NCI-H524 (cell line): Measurements from ENCODE around the gene SUN3.

ENCODE experiments used
- DNase-seq, 2 experiments: peaks; one replicate each; lab custom pipeline; 2025; lab: John Stamatoyannopoulos, UW

SUN3 gene

DNA sequence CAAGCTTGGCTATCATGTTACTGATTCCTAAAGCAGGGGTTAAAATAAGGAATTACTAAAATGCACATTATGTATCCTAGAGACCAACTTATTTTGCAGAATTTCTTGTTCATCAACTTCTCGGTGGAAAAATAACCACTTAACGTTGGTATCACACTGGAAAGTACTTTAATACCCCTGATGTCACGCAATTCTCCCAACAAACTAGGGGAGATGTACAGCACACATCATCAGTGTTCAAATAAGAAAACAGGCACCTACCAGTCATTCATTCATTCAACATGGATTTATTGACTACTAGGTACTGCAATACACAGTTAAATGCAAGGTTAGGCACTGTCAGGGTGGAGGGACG is 50.1 kb downstream of the SUN3 start:
- DNase-seq: peak in 1 of 2 experiments; percentile 53

DNA sequence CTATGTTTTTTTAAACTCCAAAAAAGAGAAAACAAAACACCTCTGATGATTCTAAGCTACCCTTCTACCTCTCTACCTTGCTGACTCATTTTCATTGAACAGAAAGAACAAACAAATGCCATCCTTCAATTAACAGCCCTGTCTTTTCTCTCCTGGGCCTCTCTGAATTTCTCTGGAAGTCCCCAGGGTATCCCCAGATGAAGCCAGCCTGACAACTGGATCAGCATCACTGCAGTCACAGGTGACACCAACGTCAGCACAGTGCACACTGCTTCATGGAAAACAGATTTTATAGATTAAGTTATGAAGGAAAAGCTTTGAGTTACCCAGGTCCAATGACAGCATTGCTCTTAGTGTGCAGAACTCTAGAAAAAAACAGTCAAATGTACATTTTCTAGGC is 55.2 kb downstream of the SUN3 start:
- DNase-seq: no peak

DNA sequence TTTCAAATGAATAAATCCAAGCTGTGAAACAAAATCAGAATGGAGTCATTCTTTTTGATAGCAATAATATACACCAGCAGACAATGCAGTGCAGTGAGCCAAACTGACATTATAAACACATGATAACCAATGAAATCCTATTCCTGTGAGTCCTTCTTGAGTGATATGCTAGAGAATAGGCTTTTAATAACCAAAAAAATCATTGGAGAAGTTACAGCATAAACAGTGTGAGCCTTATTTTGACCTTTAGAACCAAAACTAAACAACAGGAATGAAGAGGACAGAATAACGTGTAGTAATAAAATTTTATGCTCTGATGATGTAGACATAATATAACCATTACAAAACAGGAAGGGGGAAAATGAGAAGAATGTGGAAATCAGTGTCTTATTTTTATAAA is 58.1 kb downstream of the SUN3 start:
- DNase-seq: no peak

DNA sequence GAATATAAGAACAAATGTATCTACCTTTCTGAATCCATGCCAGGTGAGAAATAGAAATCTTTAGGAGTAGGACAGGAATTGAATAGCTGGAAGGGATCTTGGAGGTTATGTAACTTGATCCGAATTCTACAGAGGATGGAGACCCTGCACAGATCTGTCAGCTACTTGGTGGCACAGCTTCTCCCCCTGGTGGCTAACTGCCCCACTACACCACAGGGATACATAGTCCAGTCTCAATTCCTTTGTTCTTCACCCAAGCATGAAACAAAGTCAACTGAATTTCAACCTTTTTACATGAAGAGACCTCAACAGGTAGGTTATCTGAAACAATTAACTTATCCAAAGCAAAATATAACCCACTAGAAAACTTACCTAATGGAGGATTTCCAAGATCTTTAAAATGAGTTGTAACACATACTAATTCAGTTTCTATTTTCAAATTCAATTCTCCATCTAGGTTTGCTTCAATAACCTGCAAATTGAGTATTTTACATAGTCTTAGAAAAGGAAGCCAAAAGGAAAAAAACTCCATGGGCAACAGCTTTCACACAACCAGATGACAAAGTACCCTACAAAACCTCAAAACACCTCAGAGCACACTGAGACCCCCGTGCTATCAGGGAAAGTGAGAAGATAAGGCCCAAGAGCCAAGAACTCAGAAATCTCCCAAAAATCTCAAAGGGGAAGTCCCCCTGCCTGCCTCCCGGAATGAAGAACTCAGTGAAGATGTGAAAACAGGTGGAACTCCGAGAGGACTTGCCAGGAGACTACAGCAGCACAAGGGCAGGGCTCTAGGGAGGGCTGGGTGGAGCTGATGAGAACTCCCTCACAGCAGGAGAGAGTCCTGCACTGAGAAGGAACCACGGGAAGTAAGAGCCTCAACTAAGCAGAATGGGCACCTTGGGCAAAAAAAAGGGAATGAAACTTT is 59.8 kb downstream of the SUN3 start:
- DNase-seq: peak; percentile 43 to 67

DNA sequence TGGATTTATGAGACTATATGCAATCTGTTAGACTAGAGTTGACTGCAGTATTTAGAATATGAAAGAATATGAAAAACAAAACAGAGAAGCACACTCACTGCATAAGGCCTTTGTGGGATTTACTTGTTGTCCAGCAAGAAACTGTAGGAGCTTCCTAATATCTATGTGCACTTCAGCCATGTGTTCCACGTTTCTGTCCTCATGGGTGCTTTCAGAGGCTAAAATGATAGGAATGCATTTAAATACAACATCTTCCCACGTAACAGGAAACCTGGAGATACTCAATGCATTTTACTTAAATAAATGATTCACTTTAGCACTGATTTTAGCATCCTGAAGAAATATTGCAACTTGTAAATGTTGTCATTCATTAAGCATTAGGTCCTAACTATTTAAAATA is 61.2 kb downstream of the SUN3 start:
- no peak for DNase-seq

DNA sequence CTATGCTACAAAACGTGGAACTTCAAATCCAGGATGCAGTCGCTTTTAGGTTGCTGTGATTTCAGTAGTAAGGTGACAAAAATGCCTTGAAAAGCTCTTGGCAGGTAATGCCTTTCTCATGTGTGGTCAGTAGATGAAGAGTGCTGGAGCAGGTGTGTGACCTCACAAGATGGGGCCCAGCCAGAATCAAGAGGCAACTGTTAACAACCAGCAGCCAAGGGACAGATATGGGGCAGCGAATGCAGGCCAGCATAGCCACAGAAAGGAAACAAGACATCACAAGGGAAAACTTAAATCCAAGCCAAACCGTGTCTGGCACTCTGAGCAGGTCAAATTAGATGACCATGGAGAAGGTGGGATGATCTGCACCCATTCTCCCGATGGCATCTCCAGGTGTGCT is 61.8 kb downstream of the SUN3 start:
- DNase-seq: no peak

DNA sequence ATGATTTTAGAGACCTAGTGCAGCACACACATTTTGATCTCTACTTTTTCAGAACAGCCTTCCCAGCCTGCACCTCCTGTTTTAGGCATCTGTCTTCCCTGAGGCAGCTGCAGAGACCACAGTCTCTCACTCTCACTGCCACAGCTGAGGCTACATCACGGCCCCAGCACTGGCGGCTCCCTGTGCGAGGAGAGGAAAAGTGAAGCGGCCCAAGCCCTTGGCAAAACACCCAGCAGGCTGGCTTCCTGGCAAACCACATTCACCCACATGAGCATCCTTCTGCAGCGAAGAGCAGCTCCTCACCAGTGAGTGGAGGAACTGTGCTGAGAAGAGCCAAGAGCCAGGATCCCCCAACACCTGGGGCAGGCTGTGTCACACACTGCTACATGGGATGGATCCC is 63.5 kb downstream of the SUN3 start:
- DNase-seq: no peak

DNA sequence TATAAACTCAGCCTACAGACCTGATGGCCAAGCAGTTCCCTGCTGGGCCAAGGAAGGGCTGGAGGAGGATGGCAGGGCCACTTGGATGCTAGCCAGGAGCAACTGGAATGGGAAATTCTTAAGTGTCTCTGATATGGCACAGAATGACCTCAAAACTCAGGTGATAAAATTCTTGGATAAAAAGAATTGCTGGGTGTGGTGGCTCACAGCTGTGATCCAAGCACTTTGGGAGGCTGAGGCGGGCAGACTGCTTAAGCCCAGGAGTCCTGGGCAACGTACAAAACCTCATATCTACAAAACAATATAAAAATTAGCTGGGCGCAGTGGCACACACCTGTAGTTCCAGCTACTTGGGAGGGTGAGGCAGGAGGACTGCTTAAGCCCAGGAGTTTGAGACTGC is 66.6 kb downstream of the SUN3 start:
- DNase-seq: no peak

DNA sequence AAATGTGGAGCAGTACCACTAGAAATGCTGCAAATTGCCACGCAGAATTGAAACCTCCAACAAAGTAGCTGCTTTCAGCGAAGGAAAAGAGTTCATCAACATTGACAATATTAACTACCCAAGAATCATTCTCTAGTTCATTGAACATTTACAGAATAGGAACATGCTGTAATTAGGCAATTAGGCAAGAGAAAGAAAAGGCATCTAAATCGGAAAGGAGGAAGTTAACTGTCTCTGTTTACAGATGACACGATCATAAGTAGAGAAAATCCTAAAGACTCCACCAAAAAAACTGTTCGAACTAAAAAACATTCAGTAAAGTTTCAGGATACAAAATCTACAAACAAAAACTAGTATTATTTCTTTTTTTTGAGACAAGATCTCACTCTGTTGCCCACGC is 71.8 kb downstream of the SUN3 start:
- no peak for DNase-seq

DNA sequence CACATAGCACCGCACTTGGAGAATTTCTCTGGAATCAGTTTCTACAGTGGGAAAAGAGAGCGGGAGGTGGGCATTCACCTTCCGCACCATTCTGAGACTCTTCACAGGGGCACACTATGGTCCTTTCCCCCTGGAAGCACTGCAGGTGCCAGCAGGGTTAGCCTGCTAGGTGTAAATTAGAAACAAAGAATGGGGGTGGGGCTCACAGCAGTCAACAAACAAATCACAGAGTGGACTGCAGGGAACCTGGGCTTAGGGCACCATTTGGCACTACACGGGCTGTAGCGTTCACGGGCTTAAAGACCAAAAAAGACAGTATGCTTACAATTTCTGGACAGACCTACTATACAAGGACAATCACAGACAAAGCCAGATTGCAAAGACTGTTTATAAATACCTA is 72.7 kb downstream of the SUN3 start:
- DNase-seq: no peak

DNA sequence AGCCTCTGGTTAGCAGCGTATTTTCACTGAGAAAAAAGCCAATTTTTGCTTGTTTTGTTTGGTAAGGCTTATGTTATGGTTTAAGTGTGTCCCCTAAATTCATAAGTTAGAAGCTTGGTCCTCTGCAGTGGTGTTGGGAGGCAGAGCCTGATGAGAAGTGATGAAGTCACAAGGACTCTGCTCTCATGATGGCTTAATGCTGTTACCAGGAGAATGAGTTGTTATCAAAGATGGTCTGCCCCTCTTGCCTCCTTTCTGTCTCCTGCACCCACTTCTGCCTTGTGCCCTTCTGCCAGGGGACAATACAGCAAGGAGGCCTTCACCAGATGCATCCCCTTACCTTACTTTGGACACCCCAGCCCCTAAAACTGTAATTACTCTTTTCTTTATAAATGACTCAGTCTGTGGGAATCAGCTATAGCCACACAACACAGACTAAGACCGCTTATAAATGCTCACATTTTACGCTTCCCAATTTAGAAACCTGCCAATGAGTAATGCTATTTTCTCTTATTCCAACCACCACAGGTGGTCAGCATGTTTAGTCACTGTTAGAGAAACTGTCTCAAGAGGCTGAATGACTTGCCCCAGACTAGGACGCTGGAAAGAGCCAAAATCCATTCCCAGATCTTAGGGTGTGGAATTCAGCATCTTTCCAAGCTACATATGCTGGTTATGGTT is 74.5 kb downstream of the SUN3 start:
- no peak for DNase-seq

DNA sequence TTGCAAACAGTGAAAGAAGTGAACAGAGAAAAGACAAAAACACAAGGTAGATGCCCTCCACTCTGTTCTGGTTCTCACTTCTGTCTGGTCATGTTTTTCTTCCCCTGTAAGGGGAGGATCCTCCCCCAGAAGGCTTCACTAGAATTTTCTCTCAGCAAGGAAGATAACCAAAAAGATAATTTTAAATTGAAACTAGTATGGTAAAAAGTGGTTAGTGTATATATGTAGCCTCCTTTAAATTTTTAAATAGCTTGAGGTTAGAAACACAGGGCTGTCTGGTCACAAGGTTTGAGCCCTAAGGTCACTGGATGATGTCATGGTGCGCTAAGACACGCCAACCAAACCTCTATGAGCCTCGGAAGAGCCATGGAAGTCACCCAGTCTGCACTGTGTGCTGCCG is 75.1 kb downstream of the SUN3 start:
- no peak for DNase-seq

DNA sequence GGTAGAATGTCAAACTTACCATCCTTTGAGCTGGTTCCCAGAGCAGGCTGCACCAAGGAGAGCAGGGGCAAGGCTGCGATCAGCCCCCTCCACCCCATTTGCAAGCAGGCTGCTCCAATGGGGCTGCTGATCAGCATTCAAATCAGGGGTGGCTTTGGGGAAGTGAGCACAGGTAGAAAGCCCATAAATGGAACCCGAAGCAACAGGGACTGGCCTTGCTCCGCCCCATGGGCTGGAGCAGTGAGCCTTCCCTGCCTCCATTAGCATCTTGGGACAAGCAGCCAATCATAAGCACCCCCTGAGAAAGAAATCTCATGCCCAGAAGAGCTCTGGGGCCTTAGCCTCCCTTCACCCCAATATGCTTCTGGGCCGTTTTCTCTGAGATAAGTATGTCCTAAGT is 76.7 kb downstream of the SUN3 start:
- DNase-seq: no peak

DNA sequence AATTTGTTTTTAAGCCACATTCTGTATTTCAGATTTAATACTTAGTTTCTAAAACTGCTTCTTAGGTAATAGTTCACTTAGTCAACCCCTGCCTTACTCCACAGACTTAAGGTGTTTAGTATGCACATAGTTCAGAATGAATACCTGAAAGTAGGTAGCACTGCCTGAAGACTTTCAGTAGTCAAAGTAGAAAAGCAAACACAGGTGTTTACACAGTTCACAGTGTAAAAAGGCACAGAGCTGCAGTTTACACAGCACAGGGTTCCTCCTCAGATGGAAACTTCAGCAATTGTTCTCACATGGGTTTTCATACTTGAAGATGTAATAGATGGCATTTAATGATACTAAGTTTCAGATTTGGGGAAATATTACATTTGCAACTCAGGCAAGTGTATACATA is 77.5 kb downstream of the SUN3 start:
- DNase-seq: no peak

DNA sequence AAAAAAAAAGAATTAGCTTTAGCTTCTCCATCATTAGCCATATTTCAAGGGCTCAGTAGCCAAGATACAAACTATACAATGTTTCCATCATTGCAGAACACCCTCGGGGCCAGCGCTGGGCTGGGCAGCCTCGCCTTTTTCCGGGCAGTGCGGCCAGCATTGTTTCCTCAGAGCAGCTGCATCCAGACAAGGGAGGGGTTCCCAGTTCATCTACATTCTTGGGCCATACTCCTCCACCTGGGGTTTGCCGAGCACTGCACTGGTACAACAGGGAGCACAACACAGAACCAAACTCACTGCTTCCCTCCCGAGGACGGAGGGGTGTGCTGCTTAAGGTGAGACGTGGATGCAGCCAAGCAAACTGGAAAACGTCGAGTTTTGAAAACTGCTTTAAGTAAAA is 78.2 kb downstream of the SUN3 start:
- no peak for DNase-seq

DNA sequence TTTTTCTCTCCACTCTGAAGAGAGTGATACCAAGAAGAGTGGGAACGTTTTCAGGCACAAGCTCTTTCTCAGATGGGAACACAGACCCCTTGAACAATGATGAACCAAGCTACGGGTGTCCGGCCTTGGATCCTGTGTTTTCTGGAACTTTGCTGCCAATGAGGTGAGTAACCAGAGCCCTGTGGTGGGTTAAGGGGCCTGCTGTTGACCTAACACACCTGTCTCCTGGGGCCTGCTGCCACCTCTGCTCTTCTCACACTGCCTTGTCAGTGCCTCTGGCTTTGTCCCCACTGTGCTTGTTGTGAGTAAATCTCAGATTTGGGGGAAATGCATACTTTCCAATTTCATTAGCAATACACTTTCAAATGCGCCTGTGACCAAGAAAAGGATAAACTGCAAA is 79.2 kb downstream of the SUN3 start:
- DNase-seq: no peak

DNA sequence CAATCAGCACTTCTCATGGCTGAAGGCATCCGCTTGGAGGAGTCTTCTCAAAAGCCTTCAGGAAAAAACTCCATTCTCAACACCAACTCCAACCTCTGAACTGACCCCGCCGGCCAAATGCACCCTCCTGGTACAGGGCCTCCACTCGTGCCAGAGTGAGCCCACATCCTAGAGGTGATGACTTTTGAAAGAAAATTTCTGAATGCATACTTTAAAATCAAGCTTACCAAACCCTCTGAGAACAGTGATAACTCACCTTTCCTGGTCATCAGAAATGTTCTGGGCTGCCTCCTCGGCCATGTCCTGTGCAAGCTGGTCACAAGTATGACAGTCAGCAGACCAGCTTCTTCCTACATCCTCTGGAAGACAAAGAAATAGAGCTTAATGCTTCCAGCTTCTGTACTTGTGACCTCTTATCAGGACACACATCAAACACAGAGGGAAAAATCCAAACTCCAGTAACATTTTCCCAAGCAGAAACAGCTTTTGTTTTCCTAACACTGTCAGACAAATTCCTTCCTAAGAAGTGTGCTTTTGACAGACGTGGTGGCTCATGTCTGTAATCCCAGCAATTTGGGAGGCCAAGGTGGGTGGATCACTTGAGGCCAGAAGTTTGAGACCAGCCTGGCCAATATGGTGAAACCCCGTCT is 80.6 kb downstream of the SUN3 start, which contains the start of gene PKD1L1:
Gene PKD1L1 (minus strand): TSS at position 326 of the 650 bp plus-strand sequence. CDS start 26 bp downstream, at position 300.
- DNase-seq: no peak

DNA sequence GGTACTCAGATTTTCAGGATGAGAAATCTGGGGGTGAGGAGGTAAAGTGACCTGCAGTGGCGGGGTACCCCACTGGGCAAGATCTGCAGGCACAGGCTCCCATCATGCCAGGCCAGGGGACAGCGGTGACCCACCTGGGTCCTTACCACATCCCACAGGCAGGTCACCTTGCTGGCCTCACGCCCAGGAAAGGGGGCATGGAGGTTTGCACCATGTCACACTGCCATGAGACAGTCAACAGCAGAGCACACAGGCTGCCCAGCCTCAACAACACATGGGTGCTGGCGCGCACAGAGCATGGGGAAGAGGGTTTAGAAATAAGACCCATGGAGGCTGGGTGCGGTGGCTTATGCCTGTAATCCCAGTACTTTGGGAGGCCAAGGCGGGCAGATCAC is 81.6 kb downstream of the SUN3 start:
- no peak for DNase-seq

DNA sequence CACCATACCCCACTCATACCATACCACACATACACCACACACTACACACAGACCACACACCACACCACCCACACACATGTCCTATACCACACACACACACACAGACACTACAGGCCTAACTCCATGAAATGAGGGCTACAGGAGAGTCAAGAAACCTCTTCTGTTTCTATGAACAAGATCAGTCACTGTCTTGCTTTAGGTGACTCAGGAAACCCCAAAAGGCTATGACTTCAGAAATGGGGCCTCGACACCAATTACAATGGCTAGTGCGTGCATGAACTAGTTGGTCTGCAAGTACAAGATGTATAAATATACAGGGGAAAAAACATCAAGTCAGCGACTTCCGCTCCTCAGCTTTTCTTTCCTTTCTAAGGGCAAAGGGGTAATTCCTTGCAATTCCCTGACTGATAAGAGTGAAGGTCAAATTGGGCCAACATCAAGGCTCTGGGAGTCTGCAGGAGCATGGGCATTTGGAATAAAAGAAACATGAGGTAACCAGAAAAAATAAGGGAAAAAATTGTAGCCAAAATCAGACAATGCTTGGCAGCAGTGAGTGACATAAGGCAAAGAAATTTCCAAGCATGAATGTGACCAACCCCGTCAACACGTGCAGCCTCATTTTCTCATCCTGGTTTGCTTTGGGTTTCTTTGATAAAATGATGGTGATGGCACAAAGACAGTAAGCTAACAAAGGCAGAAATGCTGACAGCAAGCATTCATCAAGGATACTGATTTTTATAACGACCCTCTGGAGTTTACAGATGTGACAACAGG is 82.1 kb downstream of the SUN3 start:
- no peak for DNase-seq

DNA sequence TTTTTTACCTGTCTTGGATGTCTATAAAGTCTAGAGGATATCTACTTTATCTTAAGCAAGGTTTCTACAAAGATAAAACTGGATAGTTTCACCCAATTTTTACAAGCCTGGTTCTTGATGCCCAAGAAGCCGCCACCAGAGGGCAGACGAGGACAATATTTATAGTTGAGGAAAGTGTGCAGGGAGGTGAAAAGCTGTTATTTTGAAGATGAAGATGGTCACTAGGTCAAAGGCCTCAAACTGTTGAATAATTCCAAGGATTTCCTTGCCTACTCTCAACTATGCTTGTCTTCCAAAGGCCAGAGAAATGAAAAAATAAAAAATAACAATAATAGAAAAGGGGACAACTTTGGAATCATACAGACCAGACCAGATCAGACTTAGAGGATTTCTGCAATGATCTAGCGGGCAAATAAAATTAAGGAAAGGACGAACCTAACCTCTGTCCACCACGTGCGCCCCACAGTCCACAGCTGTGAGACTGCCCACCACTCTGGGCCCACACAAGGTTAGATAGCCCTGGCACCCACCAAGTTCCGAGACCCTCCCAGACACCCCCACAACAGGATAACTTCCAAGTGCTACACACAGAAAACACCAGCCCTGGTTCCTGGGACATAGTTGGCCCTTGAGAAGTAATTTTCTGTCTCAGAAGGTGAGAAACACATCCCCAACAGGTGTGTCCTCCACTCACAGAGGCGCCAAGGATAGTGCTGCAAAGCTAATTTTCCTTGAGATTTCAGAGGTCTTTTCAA is 83.5 kb downstream of the SUN3 start:
- DNase-seq: peak; percentile 29 to 52

DNA sequence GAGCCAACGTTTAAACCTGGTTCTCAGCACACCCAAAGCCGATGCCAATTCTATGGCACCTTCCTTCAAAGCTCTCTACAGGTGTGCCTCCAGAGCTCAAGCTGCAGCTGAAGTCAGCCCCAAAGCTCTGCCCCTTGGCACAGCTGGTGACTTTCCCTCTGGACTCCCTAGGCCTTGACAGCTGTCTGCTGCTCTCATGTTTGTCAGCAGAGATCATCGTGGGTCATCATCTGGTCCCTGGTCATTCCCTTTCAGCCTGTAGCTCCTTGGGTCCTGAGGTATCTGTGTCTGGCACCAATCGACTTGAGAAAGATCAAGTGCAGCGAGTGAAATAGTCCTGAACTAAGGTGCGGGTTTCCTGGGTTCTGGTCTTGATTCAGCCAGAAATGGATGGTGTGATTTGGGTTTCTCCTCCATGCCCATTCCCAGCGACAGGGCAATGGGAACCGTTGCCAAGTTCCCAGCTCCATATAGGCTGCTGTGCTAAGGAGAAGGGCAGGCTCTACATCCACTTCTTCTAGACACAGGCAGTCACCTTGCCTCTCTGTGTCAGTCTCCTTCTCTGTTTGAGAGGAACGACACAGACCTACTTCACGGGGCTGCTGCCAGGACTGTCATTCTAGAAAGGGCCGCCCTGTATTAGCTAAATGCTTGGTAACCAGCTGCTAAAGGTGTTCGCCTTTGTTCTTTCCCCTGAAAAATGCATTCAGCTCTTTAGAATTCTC is 84.2 kb downstream of the SUN3 start:
- no peak for DNase-seq
